Suprapubic skin (tissue), 4 donors: ENCODE measurements around the gene RASAL1. TPM values are rescaled to one million over a fixed set of nuclear protein-coding genes. Genes with fewer than 3 reads are reported as not detected.

Experiments used
- DNase-seq, 2 donors: peaks; one replicate each; pipeline ENCODE4 v3.0.0-alpha.2; 2019; ENCODE audit warnings: low spot score in 2 of 2
- H3K27ac ChIP-seq: fragments of 200-600 bp; sonication (generic); one replicate; pipeline ENCODE4 v1.5.1; 2019
- H3K27me3 ChIP-seq: fragments of 200-600 bp; sonication (generic); one replicate; pipeline ENCODE4 v1.5.1; 2019
- H3K36me3 ChIP-seq: fragments of 200-600 bp; sonication (generic); one replicate; pipeline ENCODE4 v1.5.1; 2019
- H3K4me1 ChIP-seq: fragments of 200-600 bp; sonication (generic); one replicate; pipeline ENCODE4 v1.5.1; 2019
- H3K4me3 ChIP-seq: fragments of 200-600 bp; sonication (generic); one replicate; pipeline ENCODE4 v1.5.1; 2019; ENCODE audit warnings: mild to moderate bottlenecking
- H3K9me3 ChIP-seq: fragments of 200-600 bp; sonication (generic); one replicate; pipeline ENCODE4 v1.5.1; 2019
- EP300 ChIP-seq: sonication (generic); formaldehyde crosslinking; IDR thresholded peaks from one replicate; pipeline ENCODE4 v1.6.1; 2017; ENCODE audit warnings: antibody characterized with exemption
- POLR2A ChIP-seq, 2 donors: fragments of 450-650 bp; IDR thresholded peaks; one replicate each; pipeline ENCODE4 v1.6.1; 2017; ENCODE audit warnings: antibody characterized with exemption in 2 of 2, mild to moderate bottlenecking in 2 of 2, moderate library complexity in 2 of 2
- POLR2AphosphoS5 ChIP-seq, 3 donors: sonication (generic); formaldehyde crosslinking; IDR thresholded peaks; one replicate each; pipeline ENCODE4 v1.6.1; 2017; ENCODE audit warnings: antibody characterized with exemption in 3 of 3
- WGBS: methylation state at CpG from one replicate; pipeline ENCODE4 v1.1.5; 2018; 5-methylcytosine and 5-hydroxymethylcytosine counted together
- total RNA-seq, 4 donors: library from RNA; depleted of rRNA; stranded (reverse); fragments of >200 nt; gene quantifications; one replicate each; pipeline ENCODE4 v1.1.0, GENCODE V29; 2016
- TF ChIP-seq, protein P1 (sequence below), 2 donors: fragments of 200-600 bp in 1 of 2; fragments of 450-650 bp in 1 of 2; sonication (generic) in 1 of 2; IDR thresholded peaks; one replicate each; pipeline ENCODE4 v1.5.1; 2016 to 2019; ENCODE audit warnings: antibody characterized with exemption in 2 of 2, mild to moderate bottlenecking in 1 of 2, moderate library complexity in 1 of 2

RASAL1 gene
- total RNA-seq, 4 donors from 2014 or later = 19.8 to 39.0 (median 32.5) TPM

DNA sequence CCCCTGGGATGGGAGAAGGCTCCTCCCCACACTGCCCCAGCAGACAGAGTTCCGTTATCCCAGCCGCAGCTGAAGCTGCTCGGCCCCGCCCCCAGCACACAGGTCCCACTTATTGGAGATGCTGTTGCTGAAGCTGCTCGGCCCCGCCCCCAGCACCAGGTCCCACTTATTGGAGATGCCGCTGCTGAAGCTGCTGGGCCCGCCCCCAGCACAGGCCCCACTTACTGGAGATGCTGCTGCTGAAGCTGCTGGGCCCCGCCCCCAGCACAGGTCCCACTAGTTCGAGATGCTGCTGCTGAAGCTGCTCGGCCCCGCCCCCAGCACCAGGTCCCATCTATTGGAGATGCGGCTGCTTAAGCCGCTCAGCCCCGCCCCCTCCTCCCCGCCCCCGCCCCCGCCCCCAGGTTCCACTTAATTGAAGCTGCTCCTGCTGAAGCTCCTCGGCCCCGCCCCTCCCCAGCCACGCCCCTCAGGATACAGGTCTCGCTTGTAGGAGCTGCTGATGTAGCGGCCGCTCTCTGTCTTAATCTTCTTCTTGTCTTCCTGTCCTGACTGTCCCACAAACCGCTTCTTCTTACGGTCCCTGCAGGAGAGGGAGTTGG, 26.0 kb upstream of the RASAL1 start:
- TF ChIP-seq POLR2A (IDR thresholded peaks at IDR 0.05) = no peak
- TF ChIP-seq, protein P1, sequence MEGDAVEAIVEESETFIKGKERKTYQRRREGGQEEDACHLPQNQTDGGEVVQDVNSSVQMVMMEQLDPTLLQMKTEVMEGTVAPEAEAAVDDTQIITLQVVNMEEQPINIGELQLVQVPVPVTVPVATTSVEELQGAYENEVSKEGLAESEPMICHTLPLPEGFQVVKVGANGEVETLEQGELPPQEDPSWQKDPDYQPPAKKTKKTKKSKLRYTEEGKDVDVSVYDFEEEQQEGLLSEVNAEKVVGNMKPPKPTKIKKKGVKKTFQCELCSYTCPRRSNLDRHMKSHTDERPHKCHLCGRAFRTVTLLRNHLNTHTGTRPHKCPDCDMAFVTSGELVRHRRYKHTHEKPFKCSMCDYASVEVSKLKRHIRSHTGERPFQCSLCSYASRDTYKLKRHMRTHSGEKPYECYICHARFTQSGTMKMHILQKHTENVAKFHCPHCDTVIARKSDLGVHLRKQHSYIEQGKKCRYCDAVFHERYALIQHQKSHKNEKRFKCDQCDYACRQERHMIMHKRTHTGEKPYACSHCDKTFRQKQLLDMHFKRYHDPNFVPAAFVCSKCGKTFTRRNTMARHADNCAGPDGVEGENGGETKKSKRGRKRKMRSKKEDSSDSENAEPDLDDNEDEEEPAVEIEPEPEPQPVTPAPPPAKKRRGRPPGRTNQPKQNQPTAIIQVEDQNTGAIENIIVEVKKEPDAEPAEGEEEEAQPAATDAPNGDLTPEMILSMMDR (IDR thresholded peaks at IDR 0.05) = no peak
- TF ChIP-seq EP300 = no peak
- no peak for TF ChIP-seq POLR2AphosphoS5 (IDR thresholded peaks at IDR 0.05)
- no peaks in the 10 kb centered on the region for H3K27me3 ChIP-seq
- no peaks in the 10 kb centered on the region for H3K4me1 ChIP-seq
- WGBS = 88% methylated on average over 11 of the region's 26 CpGs
- H3K4me3 ChIP-seq = no peak overlapping the region
- no peak overlapping the region for H3K27ac ChIP-seq
- DNase-seq = no peak
- peaks cover 92% of the 10 kb centered on the region for H3K36me3 ChIP-seq
- H3K9me3 ChIP-seq = no peaks in the 10 kb centered on the region

DNA sequence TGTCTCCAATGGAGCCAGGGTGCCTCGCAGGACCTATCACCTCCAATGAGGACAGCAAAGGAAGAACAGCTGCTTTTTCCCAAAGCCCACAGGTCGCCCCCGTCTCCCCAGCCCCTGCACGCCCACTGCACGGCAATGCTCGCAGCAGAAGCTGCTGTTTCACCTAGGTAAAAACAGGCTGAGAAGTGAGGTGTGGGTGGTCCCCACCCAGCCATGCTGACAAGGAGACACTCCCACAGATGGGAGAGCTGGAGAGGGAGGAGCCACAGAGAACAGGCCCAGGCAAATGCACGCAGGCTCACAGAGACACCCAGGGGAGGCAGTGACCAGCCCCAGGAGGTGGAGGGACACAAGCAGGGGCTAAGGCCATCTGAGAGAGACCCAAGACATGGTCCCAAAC, 24.4 kb upstream of the RASAL1 start:
- TF ChIP-seq POLR2AphosphoS5 (IDR thresholded peaks at IDR 0.05) = no peak
- TF ChIP-seq POLR2A (IDR thresholded peaks at IDR 0.05) = no peak
- no peak for TF ChIP-seq EP300
- TF ChIP-seq, protein P1 (IDR thresholded peaks at IDR 0.05) = no peak
- peaks cover 5% of the 10 kb centered on the region for H3K27me3 ChIP-seq
- no peak overlapping the region for H3K27ac ChIP-seq
- H3K36me3 ChIP-seq = peaks cover 76% of the 10 kb centered on the region
- no peak for DNase-seq
- no peaks in the 10 kb centered on the region for H3K9me3 ChIP-seq
- H3K4me3 ChIP-seq = no peak overlapping the region
- no peaks in the 10 kb centered on the region for H3K4me1 ChIP-seq
- 87% methylated on average over 7 of the region's 7 CpGs for WGBS

DNA sequence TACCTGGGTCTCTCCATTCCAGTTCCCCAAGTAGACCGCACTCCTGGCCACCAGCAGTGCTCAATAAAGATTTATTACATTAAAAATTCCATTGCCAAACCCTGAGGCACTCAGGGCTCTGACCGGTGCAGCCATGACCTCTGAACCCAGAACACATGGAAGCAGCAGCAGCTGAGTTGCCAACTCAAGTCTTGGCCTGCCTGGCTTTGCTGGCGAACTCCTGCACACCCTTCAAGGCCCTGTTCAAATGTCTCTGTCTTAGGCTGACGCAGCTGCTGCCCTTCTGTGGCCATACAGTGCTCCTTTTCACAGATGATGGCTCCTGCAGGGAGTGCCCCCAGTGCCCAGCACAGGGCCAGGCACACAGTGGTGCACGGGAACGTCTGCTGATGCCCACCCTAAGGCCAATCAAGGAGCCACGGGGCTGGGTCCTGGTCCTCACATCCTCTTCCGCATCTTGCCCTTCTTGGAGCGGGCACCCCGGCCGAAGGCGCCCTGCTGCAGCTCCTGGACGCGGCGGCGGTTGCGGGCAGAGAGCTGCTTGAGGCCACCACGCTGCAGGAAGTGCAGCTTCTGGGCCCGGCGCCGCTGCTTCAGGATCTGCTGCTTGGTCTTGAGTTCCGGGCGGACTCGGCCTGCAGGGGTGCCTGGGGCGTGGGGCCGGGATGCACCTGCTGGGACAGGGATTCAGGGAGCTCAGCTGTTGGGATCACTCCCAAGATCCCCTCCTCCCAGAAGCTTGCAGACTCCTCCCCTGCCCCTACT, 23.1 kb upstream of the RASAL1 start:
- peaks cover 9% of the 10 kb centered on the region for H3K4me1 ChIP-seq
- H3K36me3 ChIP-seq = peaks cover 63% of the 10 kb centered on the region
- H3K4me3 ChIP-seq = no peak overlapping the region
- 90% methylated on average over 7 of the region's 26 CpGs for WGBS
- no peak for DNase-seq
- H3K27me3 ChIP-seq = peaks cover 12% of the 10 kb centered on the region
- TF ChIP-seq, protein P1 (IDR thresholded peaks at IDR 0.05) = no peak
- no peak for TF ChIP-seq EP300
- no peak for TF ChIP-seq POLR2AphosphoS5 (IDR thresholded peaks at IDR 0.05)
- no peak for TF ChIP-seq POLR2A (IDR thresholded peaks at IDR 0.05)
- H3K27ac ChIP-seq = no peak overlapping the region
- H3K9me3 ChIP-seq = no peaks in the 10 kb centered on the region

DNA sequence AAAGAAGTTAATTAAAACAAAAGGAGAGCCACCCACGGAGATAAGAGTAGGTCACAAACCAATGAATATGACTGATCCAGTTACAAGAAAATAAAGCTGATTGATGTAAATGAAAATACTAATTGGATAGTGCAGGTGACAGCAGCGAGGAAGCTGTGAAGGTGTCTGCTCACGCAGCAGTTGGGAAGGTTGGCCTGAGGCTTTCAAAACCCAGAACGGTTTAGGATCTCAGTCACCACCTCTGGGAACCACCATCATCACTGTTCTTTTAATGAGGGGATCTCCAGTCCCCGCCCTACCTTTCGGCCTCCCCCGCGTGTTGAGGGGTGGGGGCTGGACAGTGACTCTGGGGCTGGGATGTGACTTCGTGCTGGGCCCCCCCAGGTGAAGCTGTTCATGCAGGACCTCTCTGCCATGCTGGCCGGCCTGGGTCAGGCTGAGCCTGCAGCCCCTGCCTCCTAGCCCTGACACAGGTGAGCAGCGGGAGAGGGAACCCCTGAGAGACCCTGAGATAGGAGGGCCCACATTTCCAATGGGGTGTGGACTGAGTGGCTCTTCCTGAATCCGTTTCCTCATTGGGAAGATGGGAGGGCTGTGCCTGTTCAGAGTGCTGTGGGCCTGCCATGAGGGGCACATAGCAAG, 21.8 kb upstream of the RASAL1 start:
- Histone ChIP-seq H3K4me1 (peaks cover 19% of the 10 kb centered on the region), H3K27me3 (peaks cover 18% of the 10 kb centered on the region), H3K9me3 (no peaks in the 10 kb centered on the region), H3K27ac (no peak overlapping the region), H3K4me3 (no peak overlapping the region), H3K36me3 (peaks cover 50% of the 10 kb centered on the region)
- 84% methylated on average over 11 of the region's 12 CpGs for WGBS
- TF ChIP-seq EP300 (no peak), POLR2A (IDR thresholded peaks at IDR 0.05) (no peak), POLR2AphosphoS5 (IDR thresholded peaks at IDR 0.05) (no peak)
- TF ChIP-seq, protein P1 (IDR thresholded peaks at IDR 0.05) = no peak
- DNase-seq = no peak

DNA sequence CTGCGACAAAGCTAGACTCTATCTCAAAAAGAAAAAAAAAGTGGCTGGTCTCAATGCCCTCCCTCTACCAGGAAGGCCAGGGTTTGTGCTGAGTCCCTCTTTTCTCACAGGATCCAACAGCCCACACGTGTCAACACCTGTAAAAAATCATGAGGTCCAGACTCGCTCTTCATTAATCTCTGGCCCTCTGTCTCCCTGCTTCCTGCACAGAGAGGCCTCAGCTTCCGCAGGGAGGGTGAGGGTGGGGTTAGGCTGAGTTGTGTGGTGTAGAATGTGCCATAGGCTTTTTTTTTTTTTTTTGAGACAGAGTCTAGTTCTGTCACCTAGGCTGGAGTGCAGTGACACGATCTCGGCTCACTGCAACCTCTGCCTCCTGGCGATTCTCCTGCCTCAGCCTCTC, 20.1 kb upstream of the RASAL1 start:
- peaks cover 31% of the 10 kb centered on the region for H3K27me3 ChIP-seq

More for the DNA sequence above, 20.1 kb upstream of the RASAL1 start:
- no peak overlapping the region for H3K4me3 ChIP-seq
- H3K36me3 ChIP-seq = peaks cover 33% of the 10 kb centered on the region
- H3K9me3 ChIP-seq = no peaks in the 10 kb centered on the region
- TF ChIP-seq, protein P1 (IDR thresholded peaks at IDR 0.05) = no peak
- TF ChIP-seq EP300 (no peak), POLR2AphosphoS5 (IDR thresholded peaks at IDR 0.05) (no peak), POLR2A (IDR thresholded peaks at IDR 0.05) (no peak)
- peaks cover 20% of the 10 kb centered on the region for H3K4me1 ChIP-seq
- 67% methylated on average over 7 of the region's 7 CpGs for WGBS
- H3K27ac ChIP-seq = no peak overlapping the region
- no peak for DNase-seq
